Left ventricle myocardium inferior (tissue), 1 donor: ENCODE results near the gene PPM1E. TPM values are rescaled to one million over a fixed set of nuclear protein-coding genes. Genes with fewer than 3 reads are reported as not detected.

Experiments used
- DNase-seq: peaks from one replicate; pipeline ENCODE4 v3.0.0-alpha.2; 2020
- H3K27ac ChIP-seq: fragments of 200-600 bp; replicated peaks from 2 replicates; pipeline ENCODE4 v1.8.0; 2021
- H3K27me3 ChIP-seq: fragments of 200-600 bp; 2 replicates; pipeline ENCODE4 v1.8.0; 2021; ENCODE audit warnings: low read depth
- H3K36me3 ChIP-seq: fragments of 200-600 bp; 2 replicates; pipeline ENCODE4 v1.8.0; 2021
- H3K4me1 ChIP-seq: fragments of 200-600 bp; 2 replicates; pipeline ENCODE4 v1.8.0; 2021
- H3K4me3 ChIP-seq: fragments of 200-600 bp; 2 replicates; pipeline ENCODE4 v1.8.0; 2021; ENCODE audit warnings: mild to moderate bottlenecking, moderate library complexity
- H3K9me3 ChIP-seq: fragments of 200-600 bp; replicated peaks from 2 replicates; pipeline ENCODE4 v1.8.0; 2021
- CTCF ChIP-seq: fragments of 200-600 bp; IDR thresholded peaks from 2 replicates; pipeline ENCODE4 v1.8.0; 2021; ENCODE audit warnings: antibody characterized with exemption, mild to moderate bottlenecking, borderline replicate concordance
- intact Hi-C: fragments of 100-400 bp; cut with micrococcal nuclease; formaldehyde crosslinking; loops from one replicate; pipeline ENCODE4 v1.11.0; 2022
- total RNA-seq: library from RNA; stranded (reverse); fragmentation: NEBNext Ultra II Directional; extraction: Animal tissue kit (Norgen Biotek cat#: 25700); gene quantifications from one replicate; pipeline ENCODE4 v1.2.1, GENCODE V29; 2021
- donor health status: DM: no; HTN: yes; CAD: no; lungs with severe emphysema.

PPM1E gene
- total RNA-seq, 1 donor from 2014 or later: 0.80 TPM

- Histone ChIP-seq H3K4me1 (no peaks in the 10 kb centered on the region), H3K4me3 (no peak overlapping the region), H3K27me3 (peaks cover 11% of the 10 kb centered on the region), H3K36me3 (no peaks in the 10 kb centered on the region), H3K27ac (no peak overlapping the region), H3K9me3 (no peaks in the 10 kb centered on the region)
- no peak for TF ChIP-seq CTCF
- no peak for DNase-seq
- intact Hi-C loops: no loop called here
Measured at GRCh38 chr17:58875261-58875660, 119.6 kb downstream of the PPM1E start.

GRCh38 chr17:58884161-58884560 lies 128.5 kb downstream of the PPM1E start:
- Histone ChIP-seq H3K27me3 (peaks cover 6% of the 10 kb centered on the region), H3K36me3 (no peaks in the 10 kb centered on the region), H3K27ac (no peak overlapping the region), H3K4me3 (no peak overlapping the region), H3K4me1 (no peaks in the 10 kb centered on the region), H3K9me3 (no peaks in the 10 kb centered on the region)
- intact Hi-C loops: no loop called here
- TF ChIP-seq CTCF: no peak
- no peak for DNase-seq

- no peak for TF ChIP-seq CTCF
- Histone ChIP-seq H3K4me1 (no peaks in the 10 kb centered on the region), H3K27ac (no peak overlapping the region), H3K9me3 (peaks cover 15% of the 10 kb centered on the region), H3K27me3 (peaks cover 2% of the 10 kb centered on the region), H3K36me3 (no peaks in the 10 kb centered on the region), H3K4me3 (no peak overlapping the region)
- no peak for DNase-seq
- intact Hi-C loops: no loop called here
Measured at GRCh38 chr17:58886514-58886913, 130.9 kb downstream of the PPM1E start.

- intact Hi-C loops: no loop called here
- no peak for TF ChIP-seq CTCF
- H3K27ac ChIP-seq: no peak overlapping the region
- H3K9me3 ChIP-seq: peaks cover 24% of the 10 kb centered on the region
- no peaks in the 10 kb centered on the region for H3K36me3 ChIP-seq
- no peaks in the 10 kb centered on the region for H3K27me3 ChIP-seq
- DNase-seq: no peak
- no peaks in the 10 kb centered on the region for H3K4me1 ChIP-seq
- no peak overlapping the region for H3K4me3 ChIP-seq
Measured at GRCh38 chr17:58889928-58890327, 134.3 kb downstream of the PPM1E start.

GRCh38 chr17:58899191-58899590 lies 143.5 kb downstream of the PPM1E start:
- H3K27ac ChIP-seq: no peak overlapping the region
- H3K4me3 ChIP-seq: no peak overlapping the region
- H3K27me3 ChIP-seq: no peaks in the 10 kb centered on the region
- TF ChIP-seq CTCF: no peak
- intact Hi-C loops: no loop called here
- DNase-seq: no peak
- H3K9me3 ChIP-seq: peaks cover 17% of the 10 kb centered on the region
- no peaks in the 10 kb centered on the region for H3K4me1 ChIP-seq
- H3K36me3 ChIP-seq: no peaks in the 10 kb centered on the region

- intact Hi-C loops: no loop called here
- Histone ChIP-seq H3K27me3 (no peaks in the 10 kb centered on the region), H3K27ac (no peak overlapping the region), H3K9me3 (peaks cover 25% of the 10 kb centered on the region), H3K4me3 (no peak overlapping the region), H3K36me3 (no peaks in the 10 kb centered on the region), H3K4me1 (no peaks in the 10 kb centered on the region)
- no peak for TF ChIP-seq CTCF
- DNase-seq: no peak
Measured at GRCh38 chr17:58902322-58902721, 146.7 kb downstream of the PPM1E start.
